ENCODE measurements around the gene ALPG.
"Not testable (repeated sequence)": the region's sequence is repeated elsewhere in the genome, so short reads cannot be mapped to it uniquely, and the experiment has no call there.

ALPG gene

GRCh38 chr2:232420073-232420454 is 13.4 kb downstream of the ALPG start:
- DNase-seq (ENCODE audit: low read depth), result no peak

GRCh38 chr2:232420463-232421188 is 14.0 kb downstream of the ALPG start:
- no peak for DNase-seq (ENCODE audit: low read depth)

GRCh38 chr2:232421189-232421785 is 14.6 kb downstream of the ALPG start:
- no peak for DNase-seq (ENCODE audit: low read depth)

- no peak for DNase-seq (ENCODE audit: low read depth)
Observed at GRCh38 chr2:232422051-232422450, 15.4 kb downstream of the ALPG start.

GRCh38 chr2:232422996-232423395 is 16.4 kb downstream of the ALPG start:
- not testable (repeated sequence) for DNase-seq (ENCODE audit: low read depth)

GRCh38 chr2:232423407-232423806 is 16.8 kb downstream of the ALPG start:
- not testable (repeated sequence) for DNase-seq (ENCODE audit: low read depth)

- DNase-seq (ENCODE audit: low read depth), result no peak
Observed at GRCh38 chr2:232431705-232432590, 25.3 kb downstream of the ALPG start.

GRCh38 chr2:232432598-232433184 is 26.0 kb downstream of the ALPG start:
- DNase-seq (ENCODE audit: low read depth), result no peak

- not testable (repeated sequence) for DNase-seq (ENCODE audit: low read depth)
Observed at GRCh38 chr2:232433622-232434021, 27.0 kb downstream of the ALPG start.

GRCh38 chr2:232434091-232434490 is 27.4 kb downstream of the ALPG start:
- no peak for DNase-seq (ENCODE audit: low read depth)

- no peak for DNase-seq (ENCODE audit: low read depth)
Observed at GRCh38 chr2:232434563-232435374, 28.1 kb downstream of the ALPG start.

- DNase-seq (ENCODE audit: low read depth), result no peak
Observed at GRCh38 chr2:232435375-232435648, 28.7 kb downstream of the ALPG start.

GRCh38 chr2:232435805-232436204 is 29.2 kb downstream of the ALPG start:
- no peak for DNase-seq (ENCODE audit: low read depth)

GRCh38 chr2:232436381-232437194 is 29.9 kb downstream of the ALPG start:
- no peak for DNase-seq (ENCODE audit: low read depth)

- no peak for DNase-seq (ENCODE audit: low read depth)
Observed at GRCh38 chr2:232437195-232437571, 30.5 kb downstream of the ALPG start.

- no peak for DNase-seq (ENCODE audit: low read depth)
Observed at GRCh38 chr2:232438091-232438490, 31.4 kb downstream of the ALPG start.

GRCh38 chr2:232438951-232439757 is 32.5 kb downstream of the ALPG start:
- peak; percentile 17 for DNase-seq (ENCODE audit: low read depth)

GRCh38 chr2:232439758-232440135 is 33.1 kb downstream of the ALPG start:
- DNase-seq (ENCODE audit: low read depth), result no peak

- peak; percentile 73 for DNase-seq (ENCODE audit: low read depth)
Observed at GRCh38 chr2:232440220-232441018, 33.8 kb downstream of the ALPG start.
